Measurements from ENCODE around the gene NOCT.
"Not testable (repeated sequence)": the region's sequence is repeated elsewhere in the genome, so short reads cannot be mapped to it uniquely, and the experiment has no call there.

NOCT gene

DNA sequence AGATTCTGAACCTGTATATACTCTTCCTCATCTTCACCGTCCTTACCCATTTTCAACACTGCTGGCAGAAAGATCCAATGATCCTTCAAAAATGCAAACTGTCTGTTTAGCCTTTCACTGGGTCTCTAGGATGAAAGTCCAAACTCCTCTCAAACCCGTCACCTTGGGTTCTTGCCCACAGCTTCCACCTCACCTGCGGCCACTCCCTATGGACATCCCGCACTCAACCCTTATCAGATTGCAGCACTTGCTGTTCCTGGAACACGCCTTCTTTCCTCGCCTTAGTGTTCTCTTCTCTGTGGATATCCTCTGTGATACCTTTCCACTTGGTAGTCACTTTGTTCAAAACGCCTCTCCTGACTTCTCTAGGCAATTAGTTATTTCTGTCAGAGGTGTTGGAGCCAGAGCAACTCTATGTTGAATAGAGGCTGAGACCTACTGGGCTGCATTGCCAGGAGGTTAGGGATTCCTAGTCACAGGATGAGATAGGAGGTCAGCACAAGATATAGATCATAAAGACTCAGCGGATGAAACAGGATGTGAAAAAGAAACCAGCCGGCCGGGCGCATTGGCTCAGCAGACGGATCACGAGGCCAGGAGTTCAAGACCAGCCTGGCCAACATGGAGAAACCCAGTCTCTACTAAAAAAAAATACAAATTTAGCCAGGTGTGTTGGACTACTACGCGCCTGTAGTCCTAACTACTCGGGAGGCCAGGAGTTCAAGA, 4.2 kb upstream of the NOCT start:
- no peak for DNase-seq

DNA sequence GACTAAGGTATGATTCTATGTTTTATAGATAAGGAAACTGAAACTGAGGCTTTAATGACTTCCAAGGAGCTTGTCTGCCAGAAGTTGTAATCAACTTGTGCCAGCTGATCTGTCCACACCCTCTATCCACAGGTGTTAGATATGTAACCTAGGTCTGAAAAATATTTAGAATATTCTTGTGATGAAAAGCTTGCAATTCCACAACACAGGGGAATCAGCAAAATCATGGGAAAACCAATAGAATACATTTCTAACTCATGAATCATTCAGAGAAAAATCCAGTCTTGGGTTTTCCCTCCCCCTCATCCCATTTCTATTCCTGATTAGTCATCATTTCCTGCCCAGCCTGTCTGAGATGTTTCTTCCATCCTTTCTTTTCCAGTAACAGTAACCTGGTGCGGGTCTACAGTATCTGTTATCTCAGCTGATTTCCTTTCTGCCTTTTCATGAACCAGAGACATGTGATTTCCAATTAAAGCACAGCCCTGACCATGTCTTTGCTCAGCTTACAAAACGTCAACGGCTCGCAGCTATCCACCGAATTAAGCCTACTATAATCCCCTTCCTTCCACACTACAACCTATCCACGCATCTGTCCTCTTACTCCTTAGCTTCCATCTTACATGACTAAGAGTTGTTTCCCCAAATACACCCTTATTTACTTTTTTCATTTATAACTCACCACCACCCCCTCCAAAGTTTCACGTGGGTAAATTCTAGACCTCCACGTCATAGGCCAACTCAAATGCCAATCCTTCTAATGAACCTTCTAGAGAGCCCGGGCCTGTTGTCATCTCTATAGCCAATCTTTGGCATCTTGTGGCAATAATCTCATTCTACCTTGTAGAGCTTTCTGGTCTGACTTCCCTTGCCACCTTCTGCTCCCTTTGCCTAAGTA, 961 bp upstream of the NOCT start:
- DNase-seq = peak; percentile 83

DNA sequence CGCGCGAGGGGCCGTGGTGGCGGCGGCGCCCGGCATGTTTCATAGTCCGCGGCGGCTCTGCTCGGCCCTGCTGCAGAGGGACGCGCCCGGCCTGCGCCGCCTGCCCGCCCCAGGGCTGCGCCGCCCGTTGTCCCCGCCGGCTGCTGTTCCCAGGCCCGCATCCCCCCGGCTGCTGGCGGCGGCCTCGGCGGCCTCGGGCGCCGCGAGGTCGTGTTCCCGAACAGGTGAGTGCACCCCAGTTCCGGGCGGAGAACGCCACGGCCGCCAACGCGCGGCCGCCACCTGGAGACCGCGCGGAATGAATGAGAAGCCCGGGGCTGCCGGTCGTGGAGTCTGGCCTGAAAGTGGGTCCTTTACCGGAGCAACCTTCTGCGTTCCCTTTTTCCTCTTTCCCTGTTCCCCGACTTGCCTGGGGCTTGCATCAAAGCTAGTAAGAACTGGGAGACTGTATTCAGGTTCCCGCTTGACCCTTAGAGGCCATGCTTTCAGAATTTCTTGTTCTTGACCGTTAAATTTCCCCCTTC, 429 bp downstream of the NOCT start:
- DNase-seq = peak; percentile 15

DNA sequence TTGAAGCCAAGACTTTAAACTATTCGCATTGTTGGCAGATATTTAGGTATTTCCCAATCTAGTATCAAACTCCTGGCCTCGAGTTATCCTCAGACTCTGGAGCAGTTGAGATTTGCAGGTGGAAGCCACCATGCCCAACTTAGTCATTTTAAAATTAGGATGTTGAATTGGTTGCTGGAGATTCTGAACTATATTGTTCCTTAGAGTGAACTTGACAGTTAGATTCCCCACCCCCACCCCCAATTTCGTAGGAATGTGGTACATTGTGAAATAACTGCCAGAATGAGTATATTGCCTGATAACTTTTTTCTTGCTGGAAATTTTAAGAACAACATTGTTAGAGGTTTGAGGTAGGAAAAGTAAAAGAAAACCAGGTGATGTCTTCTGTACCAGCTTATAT, 2.3 kb downstream of the NOCT start:
- DNase-seq = peak; percentile 9

DNA sequence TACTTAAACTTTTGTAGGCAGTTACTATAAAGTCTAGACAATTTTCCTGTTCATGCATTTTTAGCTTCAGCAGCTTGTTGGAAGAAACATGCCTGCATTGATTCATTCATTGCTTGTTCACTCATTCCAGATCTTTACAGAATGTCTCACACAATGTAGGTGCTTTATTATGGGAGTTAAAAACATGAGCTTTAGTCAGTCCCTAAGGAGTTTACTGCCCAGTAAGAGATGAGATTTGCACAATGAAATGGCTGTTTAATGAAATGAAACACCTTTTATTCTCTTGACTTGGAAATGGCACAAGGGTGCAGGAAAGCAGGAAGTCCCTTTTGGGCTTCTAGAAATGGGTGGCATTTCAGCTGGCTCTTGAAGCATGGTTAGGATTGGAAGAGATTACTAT, 2.9 kb downstream of the NOCT start:
- DNase-seq = no peak

DNA sequence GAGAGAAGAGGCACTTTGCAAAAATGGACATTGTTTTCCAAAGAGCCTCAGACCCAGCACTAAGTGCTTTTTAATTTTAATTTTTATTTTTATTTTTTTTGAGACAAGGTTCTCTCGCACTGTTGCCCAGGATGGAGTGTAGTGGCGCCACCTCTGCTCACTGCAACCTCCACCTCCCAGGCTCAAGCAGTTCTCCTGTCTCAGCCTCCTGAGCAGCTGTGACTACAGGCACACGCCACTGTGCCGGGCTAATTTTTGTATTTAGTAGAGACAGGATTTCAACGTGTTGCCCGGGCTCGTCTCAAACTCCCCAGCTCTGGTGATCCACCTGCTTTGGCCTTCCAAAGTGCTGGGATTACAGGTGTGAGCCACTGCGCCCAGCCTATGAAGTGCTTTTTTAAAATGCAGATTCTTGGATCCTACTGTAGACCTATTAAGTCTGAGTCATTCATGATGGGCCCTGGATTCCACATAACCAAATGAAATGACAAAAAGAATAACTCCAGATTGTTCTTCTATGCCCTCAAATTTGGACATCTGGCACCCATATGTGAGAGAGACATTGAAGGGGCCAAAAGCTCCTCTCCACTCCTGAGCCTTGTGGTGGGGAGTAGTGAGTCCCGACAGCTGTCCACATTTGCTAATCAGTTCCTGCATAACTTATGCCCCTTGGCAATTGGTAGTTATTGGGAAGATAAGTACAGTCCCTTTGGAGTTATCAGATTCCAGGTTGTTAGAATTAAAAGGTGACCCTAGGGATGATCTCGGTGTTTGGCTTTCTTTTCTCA, 3.6 kb downstream of the NOCT start:
- peak; percentile 76 for DNase-seq

DNA sequence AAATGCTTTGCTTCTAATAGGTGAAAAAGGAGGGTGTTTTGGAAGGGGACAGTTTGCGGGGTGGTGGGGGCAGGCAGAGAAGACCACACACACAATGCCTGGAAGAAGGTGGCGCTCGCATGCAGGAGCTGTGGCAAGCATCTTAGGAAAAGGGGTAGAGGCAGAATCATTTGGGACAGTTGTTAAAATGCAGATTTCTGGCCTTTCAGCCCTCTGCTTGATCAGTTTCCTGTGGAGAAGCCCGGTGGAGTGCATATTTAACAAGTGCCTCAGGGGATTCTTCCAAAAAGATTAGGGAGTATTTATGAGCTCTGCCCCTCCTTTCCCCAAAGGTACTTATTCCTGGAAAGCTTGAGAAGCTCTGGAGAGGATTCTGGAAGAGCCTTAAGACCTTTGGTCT, 4.8 kb downstream of the NOCT start:
- no peak for DNase-seq

DNA sequence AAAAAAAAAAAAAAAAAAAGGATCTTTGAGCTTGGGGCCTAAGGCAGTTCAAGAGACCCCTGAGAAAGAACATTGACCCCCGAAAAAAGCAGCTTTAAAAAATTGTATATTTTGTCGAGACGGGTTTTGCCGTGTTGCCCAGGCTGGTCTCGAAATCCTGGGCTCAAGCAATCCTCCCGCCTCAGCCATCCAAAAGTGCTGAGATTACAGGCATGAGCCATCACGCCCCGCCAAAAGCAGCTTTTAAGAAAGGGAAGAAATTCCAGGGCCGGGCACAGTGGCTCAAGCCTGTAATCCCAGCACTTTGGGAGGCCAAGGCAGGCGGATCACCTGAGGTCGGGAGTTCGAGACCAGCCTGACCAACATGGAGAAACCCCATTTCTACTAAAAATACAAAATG, 5.5 kb downstream of the NOCT start:
- not testable (repeated sequence) for DNase-seq

DNA sequence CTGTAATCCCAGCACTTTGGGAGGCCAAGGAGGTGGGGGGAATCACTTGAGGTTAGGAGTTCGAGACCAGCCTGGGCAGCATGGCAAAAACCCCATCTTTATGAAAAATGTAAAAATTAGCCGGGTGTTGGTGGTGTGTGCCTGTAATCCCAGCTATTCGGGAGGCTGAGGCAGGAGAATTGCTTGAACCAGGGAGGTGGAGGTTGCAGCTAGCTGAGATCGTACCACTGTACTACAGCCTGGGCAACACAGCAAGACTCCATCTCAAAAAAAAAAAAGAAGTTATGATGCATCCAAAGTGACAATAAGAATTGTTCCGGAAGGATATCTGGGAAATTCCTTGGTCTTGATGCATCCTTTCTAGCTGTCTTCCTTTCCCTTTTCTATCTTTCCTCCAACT, 7.3 kb downstream of the NOCT start:
- no peak for DNase-seq

DNA sequence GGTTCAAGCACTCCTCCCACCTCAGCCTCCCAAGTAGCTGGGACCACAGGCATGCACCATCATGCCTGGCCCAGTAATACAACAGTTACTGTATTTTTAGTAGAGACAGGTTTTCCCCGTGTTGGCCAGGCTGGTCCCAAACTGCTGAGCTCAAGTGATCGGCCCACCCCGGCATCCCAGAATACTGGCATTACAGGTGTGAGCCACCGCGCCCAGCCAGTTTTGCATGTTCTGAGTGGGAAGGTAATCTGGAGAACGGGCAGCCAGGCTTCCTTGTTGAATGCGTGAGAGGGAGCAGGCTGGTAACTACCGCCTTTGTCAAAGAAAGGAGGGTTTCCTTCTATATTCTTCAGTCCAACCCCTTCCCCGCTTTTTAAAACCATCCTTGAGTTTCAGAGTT, 9.1 kb downstream of the NOCT start:
- DNase-seq = no peak

DNA sequence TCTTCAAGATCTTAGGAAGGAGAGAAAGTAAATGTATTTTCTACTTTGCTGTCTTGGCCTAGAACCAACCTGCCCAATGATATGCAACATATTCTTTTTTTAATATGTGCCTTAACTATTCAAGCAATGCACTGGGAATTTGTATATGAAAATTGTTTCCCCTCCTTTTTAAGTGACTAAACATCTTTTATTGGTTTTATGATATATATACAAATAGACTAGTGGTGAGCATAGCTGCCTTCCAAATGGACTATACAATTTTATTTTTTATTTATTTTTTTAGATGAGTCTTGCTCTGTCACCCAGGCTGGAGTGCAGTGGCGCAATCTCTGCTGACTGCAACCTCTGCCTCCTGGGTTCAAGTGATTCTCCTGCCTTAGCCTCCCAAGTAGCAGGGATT, 10.3 kb downstream of the NOCT start:
- DNase-seq = peak; percentile 39

DNA sequence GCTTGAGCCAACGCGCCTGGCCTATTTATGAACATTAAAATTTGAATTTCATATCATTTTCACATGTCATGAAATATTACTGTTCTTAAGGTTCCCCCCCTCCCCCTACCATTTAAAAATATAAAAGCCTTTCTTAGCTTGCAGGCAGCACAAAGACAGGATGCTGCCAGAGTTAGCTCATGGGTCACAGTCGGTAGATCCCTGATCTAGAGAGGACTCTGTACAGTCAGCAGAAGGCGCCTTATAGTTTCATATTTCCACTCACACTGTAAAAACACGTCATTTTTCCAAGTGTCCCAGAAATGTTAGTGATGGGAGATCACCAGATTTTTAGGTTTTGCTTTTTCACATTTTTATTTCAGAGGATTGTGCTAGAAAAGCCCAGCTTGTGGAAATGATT, 12.2 kb downstream of the NOCT start:
- no peak for DNase-seq

DNA sequence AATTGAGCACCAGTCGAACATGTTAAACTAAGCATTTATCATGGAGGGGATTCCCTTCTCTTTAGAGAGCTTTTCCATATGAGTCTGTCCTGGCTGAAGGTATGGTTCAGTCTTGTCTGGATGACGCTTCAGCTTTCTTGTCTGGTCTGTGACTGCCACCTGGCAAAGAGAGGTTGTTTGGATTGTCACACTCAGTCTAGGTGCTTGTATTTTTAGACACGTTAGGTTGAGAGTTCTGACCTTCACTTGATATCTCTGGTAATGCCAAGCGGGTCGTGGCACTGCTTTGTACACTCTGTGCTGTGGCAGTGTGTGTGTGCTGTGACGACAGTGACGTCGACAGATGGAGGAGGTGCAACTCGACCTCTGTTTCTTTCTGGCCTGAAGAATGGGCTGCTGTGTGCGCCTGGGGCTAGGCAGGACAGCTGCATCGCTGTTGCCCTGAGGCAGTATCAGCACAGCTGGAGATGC, 12.6 kb downstream of the NOCT start:
- no peak for DNase-seq

DNA sequence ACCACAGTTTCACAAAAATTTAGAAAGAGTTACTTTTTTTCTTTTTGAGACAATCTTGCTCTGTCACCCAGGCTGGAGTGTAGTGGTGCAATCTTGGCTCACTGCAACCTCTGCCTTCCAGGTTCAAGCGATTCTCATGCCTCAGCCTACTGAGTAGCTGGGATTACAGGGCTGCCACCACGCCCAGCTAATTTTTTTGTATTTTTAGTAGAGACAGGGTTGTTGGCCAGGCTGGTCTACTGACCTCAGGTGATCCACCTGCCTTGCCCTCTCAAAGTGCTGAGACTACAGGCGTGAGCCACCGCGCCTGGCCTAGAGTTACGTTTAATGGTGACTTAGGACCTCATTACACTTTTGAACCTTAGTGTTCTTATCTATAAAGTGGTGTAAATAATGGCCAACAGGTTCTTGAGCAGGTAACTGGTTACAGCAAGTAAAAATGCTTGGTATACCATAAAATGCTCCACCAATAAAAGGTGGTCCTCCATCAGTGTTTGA, 14.3 kb downstream of the NOCT start:
- not testable (repeated sequence) for DNase-seq

DNA sequence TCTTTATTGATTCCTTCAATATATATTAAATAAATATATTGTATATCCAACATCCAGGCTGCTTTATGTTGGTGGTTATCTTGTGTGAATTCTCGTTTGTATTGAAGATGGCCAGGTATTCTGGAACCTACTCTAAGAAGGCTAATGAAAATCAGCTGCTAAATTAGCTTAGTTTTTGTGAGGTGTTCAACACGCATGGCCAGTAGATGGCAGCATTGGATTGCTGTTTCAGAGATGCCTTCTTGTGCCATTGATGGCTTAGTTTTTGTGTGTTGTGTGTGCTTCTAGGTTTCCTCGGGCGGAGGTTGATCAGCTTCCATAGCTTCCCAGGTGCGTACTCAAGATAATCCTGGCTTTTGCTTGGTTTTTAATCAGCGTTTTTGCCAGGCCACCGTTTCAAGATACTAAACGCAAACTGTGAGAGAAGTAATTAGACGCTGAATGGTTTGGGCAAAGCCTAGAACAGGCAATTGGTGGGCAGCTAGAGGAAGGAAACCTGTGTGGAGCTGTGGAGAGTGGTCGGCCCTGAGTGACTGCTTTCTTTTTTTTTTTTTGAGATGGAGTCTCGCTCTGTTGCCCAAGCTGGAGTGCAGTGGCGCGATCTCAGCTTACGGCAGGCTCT, 15.1 kb downstream of the NOCT start:
- DNase-seq = peak; percentile 36

DNA sequence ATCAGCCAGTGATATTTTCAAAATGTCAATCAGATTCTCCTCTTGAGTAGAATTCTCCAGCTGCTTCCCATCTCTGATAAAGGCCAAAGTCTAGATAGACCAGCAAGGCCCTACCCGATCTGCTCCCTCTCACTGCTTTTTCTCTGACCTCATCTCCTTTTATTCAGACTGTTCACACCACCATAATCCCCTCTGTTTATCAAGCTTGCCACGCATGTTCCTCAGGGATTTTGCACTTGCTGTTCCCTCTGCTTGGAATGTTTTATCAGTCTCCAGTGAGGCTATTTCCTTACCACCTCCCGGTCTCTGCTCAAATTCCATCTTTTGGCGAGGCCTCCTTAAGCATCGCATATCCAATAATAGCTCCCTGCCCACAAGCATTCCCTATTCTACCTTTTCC, 20.1 kb downstream of the NOCT start:
- no peak for DNase-seq

DNA sequence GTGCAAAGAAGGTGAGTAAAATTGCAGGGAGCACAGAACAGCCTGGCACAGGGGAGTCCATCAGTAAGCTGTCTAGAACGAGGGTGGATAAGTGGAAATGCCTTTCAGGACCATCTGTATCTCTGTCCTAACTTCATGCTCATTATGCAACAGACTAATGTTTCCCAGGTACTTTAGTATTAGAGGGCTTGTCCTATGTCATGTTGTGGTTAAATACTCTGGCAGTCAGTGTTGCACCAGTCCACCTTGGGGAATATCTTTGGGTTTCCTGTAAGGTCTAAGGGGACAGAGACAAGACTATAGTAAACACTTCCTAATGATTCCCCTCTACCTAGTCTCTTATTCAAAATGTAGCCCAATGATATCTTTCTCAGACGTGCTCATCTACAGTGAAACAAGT, 21.3 kb downstream of the NOCT start:
- no peak for DNase-seq

DNA sequence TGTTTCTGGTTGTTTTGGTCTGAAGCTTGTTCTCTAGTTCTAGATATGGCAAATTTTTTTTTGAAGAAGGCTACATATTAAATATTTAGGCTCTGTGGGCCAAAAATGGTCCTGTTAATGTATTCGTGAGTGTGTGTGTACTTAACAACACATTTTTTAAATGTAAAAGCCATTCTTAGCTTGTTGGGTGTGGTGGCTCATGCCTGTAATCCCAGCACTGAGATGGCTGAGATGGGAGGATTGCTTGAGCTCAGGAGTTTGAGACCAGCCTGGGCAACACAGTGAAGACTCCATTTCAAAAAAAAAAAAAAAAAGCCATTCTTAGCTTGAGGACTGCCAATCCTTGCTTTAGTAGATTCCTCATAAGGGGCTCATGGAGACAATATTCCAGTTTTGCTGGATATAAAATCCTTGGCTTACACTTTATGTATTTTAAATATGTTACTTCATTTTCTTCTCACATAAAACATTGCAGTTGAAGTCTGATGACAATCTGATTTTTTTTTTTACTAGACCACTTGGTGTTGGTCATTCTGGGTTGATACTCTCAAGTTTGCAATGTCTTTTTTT, 23.4 kb downstream of the NOCT start:
- no peak for DNase-seq

DNA sequence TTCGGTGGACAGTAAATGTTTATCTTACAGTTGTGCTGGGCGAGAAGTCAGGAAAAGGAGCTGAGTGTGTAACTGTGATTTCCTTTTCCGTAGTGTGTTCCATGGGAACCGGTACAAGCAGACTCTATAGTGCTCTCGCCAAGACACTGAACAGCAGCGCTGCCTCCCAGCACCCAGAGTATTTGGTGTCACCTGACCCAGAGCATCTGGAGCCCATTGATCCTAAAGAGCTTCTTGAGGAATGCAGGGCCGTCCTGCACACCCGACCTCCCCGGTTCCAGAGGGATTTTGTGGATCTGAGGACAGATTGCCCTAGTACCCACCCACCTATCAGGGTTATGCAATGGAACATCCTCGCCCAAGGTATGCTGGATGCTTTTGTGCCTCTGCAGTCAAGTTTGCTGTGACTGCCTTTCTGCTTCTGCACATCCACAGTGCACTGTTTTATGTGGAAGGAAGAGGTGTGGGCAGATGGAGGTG, 27.4 kb downstream of the NOCT start:
- no peak for DNase-seq

DNA sequence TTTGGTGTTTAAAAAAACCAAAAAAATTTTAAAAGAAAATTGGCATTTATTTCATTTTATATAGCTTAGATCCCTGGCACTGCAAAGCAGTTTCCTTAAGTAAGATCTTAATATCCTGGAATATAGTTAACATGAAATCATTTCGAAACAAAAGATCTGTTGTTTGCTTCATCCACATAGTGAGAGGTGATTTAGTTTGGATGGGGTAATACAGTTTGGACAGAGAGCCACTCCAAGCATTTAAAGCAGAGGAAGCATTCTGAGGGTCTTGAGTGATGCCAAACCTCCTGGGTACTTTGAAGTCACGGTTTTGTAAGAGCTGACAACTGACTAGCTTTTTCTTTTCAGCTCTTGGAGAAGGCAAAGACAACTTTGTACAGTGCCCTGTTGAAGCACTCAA, 28.7 kb downstream of the NOCT start:
- DNase-seq = no peak

DNA sequence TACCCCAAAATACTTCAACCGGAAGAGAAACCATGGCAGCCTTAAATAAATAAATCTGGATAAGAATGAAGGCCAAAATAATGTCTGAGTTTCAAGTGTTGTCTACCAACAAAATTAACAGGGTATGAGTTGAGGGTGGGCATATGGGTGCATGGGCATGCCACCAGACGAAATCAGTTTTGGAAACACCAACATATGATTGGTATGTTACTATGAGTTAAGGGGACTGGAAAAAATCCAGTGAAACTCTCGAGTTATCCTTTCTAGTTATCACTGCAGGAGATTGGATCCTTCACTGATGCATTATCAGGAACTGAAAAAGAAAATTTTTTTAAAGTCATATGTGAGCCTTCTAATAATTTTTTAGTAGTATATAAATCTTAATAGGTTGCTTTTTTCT, 32.4 kb downstream of the NOCT start:
- DNase-seq = no peak

DNA sequence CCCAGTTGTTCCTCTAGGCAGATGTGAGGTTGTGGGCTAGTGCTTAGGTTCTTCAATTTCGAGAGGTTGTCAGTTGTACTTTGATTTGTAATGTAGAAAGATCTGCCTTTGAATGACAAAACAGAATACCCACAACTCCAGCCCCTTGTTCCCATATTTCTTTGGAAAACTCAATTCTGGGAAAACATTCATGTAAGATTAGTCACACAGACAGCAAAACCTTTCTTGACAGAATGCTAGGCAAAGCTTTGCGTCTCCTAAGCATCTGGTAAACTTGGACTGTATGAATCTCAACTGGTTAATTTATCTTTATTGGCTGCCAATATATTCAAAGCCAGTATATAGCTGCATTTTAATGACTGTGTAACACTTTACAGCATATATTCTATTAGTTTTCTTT, 34.9 kb downstream of the NOCT start:
- DNase-seq = no peak
